HK-2 (cell line): ENCODE data around the gene POPDC3.
"Not testable (repeated sequence)": the region's sequence is repeated elsewhere in the genome, so short reads cannot be mapped to it uniquely, and the experiment has no call there.

ENCODE experiments used
- DNase-seq: peaks from one replicate; pipeline ENCODE4 v3.0.0-alpha.2; 2018; ENCODE audit not compliant: unreplicated experiment

POPDC3 gene, protein sequence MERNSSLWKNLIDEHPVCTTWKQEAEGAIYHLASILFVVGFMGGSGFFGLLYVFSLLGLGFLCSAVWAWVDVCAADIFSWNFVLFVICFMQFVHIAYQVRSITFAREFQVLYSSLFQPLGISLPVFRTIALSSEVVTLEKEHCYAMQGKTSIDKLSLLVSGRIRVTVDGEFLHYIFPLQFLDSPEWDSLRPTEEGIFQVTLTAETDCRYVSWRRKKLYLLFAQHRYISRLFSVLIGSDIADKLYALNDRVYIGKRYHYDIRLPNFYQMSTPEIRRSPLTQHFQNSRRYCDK

DNA sequence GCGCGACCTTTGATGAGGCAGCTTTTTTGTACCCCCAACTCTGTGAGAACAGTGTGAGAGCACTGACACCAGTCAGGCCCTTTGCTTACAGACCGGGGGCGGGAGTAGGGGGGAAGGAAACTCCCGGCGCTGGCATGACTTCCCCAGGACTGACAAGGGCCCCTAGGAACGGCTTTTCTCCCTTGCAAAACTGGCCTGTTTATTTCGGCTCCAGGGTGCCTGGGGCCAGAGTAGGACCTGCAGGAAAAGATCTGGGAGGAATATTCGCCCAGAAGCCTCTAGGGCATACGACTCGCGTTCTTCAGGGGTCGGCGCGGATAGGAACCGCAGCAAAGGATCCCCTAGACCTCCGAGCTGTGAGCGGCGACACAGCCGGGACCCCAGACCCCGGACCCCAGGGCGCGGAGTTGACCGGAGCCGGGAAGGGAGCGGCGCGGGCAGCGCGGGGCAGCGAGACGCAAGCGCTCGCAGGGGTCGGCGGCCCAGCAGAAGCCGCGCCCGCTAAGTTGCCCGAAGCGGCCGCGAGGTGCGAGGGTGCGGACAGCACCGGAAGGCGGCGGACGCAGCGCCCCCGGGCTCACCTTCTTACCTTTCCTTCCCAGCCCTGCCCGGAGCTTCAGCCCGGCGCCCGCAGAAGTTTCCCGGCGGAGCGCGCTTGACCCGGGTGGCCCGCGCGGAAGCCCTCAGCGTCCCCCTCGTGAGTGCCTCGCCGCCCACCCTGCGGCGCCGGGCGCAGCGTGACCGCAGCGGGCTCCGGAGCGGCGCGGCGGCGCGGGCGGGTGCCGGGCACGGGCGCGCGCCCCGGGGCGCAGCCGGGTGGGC, at the start of gene POPDC3:
TSS of gene POPDC3 (minus strand) at position 771 of the 822 bp plus-strand sequence. CDS start 18,105 bp downstream, outside the sequence.
- peak; percentile 13 for DNase-seq

DNA sequence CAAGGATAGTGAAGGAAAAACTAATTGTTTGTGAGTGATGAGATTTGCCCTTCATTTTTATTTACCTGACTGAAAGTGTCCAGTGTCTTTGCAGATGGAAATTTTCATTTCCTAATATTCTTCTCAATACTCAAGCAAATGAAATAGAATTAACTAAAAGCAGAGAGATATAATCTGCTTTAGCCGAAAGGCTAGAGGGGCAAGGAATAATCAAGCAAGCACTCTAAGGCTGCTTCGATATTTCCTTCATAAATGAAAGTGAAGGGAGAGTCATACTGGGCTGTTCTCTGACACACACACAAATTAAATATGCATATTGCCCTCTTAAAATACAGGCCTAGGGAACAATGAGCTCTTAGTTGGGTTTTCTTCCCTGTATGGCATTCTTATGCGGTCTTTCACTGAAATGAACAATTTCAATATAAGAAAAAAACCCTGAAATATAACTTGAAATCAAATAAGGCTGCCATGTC, 47.5 kb upstream of the POPDC3 start:
- no peak for DNase-seq

DNA sequence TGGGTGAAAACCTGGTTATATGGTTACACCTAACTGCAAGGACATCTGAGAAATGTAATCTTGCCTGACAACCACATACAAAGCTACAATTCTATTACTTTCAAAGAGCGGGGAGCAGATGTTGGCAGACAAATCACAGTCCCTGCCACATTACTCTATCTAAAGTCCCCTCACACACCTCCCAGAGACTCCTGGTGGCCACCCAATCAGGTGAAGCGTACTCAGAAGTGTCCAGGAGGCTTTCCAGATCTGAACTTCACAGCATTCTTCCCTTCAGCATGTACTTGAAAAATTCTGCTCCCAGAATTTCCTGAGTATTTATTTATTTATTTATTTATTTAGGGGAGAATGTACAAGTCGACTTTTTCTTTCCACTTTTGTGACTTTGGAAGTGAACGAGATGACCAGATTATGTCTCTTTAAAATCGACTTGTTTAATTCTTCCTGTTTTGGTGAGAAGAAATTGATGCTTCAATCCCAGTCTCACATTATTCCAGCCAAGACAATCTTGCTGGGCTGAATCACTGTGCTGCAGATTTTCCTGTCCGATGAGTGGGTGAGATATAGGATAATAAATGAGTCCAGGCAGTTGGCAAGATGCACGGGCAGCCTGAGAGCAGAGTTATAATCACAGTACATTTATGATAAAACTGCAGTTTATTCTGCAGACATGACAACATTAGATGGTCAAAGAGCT, 46.9 kb upstream of the POPDC3 start:
- DNase-seq, result no peak

DNA sequence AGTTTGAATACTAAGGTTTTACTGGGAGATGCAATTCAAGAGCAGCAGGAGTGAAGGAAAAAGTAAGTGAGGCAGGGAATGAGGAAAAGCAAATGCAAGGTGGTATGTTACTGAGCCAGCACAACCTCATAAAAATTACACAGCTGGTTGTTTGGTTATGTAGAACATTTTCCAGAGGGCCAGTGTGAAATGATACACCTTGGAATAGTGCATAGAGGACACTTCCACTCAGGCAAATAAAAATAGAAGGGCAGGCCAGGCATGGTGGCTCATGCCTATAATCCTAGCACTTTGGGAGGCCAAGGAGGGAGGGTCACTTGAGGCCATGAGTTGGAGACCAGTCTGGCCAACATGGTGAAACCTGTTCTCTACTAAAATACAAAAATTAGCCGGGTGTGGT, 43.4 kb upstream of the POPDC3 start:
- no peak for DNase-seq

DNA sequence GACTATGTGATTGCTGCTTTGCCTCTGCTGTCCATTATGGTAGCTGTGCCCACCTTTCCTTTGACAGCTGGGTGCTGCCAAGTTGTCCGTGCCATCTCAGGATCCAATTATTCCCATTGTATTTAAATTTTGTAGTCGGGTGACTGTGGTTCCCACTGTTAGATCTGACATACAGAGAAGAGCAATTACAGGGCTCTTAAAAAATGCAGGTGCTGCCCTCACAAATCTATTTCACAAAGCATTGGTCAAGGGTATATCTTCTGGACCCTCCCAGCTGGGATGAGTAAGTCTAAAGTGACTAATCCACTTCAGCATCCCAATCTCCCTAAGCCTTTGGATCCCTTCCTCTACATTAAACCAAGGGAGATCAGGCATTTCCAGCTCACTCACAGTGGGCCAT, 41.4 kb upstream of the POPDC3 start:
- DNase-seq, result not testable (repeated sequence)

DNA sequence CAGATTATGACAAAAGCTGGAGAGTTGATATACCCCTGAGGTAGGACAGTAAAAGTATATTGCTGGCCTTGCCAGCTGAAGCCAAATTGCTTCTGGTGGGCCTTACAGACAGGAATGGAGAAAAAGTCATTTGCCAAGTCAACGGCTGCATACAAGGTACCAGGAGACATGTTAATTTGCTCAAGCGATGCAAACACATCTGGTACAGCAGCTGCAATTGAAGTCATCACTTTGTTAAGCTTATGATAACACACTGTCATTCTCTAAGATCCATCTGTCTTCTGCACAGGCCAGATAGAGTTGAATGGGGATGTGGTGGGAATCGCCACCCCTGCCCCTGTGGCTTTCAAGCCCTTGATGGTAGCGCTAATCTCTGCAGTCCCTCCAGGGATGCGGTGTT, 40.4 kb upstream of the POPDC3 start:
- DNase-seq, result no peak

DNA sequence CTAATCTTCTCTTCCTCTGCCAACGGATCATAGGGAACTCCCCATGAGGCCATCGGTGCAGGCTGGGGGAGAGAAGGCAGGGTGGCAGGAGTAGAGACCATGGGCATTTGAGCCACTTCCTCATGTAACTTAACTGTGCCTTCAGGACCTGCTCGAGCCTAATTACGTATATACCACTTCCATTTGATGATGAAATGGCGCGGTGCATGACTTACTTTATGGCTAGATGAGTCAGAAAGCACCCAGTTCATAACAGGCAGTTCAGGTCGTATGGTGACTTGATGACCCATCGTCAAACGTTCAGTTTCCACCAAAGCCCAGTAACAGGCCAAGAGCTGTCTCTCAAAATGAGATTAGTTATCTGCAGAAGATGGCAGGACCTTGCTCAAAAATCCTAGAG, 39.4 kb upstream of the POPDC3 start:
- DNase-seq, result not testable (repeated sequence)

DNA sequence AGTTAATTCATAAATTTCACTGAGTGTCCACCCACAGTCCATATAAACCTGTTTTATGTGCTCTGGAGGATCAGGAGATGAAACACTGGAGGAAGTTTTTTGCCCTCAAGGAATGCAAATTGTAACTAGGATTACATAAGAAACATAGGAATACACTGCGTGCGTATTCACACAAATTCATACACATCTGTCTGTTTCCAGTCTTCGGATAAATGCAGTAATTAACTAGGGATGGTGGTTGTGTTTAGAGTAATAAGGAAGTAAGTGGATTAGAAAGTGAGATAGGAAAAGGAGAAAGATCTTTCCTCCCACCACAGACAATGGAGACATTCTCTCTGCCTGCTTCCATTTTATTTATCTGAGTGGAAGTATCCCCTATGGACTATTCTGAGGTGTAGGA, 35.7 kb upstream of the POPDC3 start:
- DNase-seq, result no peak

DNA sequence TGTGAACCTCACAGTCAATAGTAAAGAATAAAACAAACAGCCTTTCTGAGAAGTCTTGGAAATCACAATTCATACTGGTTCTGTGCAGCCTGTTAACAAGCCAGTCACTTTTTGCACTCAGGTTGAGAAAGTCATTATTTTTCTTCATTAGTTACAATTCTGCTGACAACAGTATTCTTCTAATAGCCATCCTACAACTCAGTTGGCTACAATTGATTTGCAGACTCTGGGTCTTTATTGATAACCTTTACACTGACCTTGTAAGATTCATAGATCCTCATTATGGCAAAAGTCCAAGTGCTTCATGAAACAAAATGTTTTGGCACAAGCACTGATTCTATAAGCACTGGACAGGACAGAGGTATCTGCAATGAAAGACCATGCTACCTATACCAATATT, 34.9 kb upstream of the POPDC3 start:
- DNase-seq, result no peak

DNA sequence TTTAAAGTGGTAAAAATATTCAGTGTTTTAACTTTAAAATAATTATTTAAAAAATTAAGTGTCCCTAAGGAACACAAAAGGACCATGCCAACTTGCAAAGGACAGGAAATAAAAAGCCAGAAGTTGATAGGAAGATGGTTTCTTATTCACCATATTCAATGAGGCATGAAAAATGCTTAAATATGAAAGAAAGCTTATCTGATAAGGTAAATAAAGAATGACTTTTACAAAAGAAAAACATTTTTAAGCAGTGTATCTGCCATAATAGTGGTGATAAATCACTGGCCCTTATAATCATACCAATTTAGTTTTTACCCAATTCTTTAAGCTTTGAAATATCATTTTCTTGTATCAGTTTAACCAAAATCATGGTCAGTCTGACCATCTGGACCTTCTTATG, 33.5 kb upstream of the POPDC3 start:
- no peak for DNase-seq

DNA sequence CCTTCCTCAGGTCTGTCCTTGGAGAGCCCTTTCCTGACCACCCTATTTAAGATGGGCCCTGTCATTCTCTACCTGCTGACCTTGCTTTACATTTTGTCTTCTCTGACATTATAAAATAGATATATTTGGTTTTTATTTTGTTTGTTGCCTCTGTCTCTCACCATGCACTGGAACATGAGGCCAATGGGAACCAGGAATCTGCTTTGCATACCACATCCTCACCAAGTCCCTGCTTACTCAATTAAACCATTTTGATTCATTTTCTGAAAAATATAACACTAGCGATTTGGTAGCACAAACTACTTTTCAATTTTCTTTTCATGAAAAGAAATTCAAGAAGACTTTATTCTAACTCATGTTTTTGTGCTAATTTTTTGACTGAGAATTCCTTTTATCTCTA, 32.8 kb upstream of the POPDC3 start:
- no peak for DNase-seq

DNA sequence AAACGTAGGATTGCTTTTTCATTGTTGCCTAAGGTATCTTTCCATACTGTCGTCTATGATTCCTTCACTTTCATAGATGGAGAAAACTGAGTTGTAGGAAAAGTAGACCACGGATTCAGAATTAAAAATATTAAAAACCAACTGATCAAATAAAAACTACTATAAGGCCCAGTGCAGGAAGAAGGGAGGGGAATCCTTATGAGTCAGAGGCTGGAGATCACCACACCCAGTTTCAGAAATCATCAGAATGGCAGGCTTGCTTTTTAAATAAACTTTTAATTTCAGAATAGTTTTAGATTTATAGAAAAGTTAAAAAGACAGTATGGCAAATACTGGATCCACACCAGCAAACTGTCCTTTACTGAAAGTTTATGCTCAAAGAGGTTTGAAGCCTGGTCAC, 32.0 kb upstream of the POPDC3 start:
- no peak for DNase-seq

DNA sequence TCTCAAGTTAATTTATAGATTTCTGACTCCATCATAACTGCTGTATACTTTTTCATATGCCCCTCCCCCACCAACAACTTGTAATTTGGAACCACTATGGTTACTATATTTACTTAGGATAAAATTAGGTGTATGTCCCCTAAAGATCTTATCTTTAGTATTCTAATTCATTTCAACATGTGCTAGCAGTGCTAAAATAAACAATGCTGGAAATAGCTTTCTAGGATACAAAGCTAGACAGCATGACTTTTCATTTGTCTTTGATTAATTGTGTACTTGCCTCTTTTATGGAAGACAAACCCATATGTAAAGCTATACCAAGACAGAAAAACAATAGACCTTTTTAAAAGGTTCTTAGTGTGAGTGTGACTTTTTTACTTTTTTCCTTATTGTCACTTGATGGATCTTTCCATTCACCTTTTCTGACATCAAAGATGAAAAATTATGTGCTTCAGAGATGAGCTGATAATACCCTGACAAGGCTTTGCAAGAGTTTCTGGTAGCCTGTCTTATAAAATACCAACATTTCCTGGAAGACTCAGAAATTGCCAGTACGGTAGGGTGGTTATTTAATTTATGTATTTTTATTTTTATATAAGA, 31.2 kb upstream of the POPDC3 start:
- no peak for DNase-seq

DNA sequence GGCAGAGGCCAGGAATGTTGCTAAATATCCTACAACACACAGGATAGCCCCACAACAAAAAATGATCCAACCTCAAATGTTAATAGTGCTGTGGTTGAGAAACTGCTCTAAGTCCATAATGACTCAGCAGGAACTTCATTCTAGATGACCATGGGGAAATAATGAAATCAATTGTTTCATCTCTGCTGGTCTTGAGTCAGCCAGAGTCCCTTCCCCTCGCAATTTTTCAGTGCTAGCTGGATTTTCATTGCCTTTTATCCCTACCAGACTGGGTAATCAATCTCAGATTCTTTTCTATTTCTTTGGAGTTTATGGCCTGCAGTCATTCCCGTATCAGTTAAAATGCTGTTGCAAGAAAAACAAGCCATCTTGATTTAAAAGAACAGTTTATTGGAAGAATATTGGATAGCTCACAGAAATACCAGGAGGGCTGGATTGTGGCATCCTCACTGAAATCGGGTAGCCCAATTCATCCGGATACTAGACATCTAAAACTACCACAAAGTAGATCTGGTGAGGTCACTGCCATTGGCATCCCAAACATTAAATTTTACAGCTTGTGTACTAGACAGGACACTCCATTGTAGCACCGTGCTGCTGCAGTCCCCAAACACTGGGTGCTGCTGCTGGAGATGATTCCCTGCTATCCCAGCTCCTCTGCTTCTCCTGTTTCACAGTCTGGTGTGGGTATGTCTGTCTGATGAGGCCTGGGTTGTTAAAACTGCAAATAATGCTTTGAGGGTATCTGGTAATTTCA, 30.3 kb upstream of the POPDC3 start:
- no peak for DNase-seq

DNA sequence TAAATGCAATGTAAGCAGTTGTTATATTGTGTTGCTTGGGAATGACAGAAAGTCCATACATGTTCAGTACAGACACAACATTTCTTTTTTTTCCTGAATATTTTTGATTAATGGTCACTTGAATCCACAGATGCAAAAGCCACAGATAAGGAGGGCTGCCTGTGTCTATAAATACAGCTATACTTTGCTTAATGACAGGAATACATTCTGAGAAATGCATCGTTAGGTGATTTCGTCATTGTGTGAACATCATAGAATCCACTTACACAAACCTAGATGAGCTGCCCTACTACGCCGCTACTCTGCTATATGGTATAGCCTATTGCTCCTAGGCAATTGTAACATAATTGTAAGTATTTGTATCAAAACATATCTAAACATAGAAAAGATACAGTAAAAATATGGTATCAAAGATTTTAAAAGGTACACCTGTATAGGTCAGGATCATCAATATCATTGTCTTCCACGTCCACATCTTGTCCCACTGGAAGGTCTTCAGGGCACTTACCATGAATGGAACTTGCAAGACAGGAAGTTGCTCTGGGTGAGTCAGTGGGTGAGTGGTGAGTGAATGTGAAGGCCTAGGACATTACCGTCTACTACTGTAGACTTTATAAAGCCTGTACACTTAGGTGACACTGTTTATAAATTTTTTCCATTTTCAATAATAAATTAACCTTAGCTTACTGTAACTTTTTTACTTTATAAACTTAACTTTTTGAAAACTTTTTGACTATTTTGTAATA, 27.9 kb upstream of the POPDC3 start:
- DNase-seq, result no peak

DNA sequence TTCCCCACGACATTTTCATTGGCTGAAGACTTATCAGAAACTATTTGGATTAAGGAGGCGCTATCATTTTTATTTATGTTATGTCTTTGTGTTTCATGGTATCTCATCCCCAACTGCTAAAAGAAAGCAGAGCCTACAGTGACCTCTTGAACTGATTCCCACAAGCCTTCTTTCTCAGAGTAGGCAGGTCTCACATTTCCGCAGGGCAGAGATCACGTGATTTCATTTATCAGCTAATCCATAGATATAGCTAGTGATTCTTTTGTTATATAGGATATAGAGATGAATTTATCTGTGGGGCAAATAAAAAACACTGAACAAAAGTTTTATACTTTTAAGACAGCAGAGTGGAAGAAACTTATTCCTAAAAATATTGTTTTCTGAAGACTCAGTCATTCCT, 25.0 kb upstream of the POPDC3 start:
- no peak for DNase-seq

DNA sequence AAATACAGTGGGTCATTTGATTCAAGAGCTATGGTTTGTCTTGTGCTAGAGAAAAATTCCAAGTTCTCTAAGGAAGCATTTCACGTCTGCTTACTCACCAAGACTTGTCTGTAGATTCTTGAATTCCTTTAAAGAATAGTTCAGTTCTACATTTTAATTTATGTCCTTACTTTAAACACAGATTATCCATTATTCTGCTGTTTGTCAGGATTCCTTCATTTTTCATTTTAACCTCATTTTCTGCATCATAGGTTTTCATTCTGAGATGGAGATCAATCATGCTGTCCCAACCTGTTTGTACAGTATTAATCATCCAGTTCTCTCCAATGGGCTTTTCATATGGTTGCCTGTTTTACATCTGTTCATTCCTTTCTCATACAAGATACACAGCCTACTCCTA, 24.5 kb upstream of the POPDC3 start:
- no peak for DNase-seq

DNA sequence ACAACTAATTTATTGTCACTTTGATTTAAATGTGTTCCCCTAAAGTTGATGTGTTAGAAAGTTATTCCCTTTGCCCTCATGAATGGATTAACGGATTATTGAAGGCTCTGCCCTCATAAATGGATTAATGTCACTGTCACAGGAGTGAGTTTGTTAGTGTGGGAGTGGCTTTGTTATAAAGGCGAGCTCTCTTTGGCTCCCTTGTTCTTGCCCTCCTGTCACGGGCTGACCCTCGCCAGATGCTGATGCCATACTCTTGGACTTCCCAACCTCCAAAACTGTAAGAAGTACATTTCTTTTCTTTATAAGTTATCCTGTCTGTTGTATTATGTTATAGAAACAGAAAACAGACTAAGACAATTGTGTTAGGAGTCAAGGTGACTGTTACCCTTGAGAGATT, 22.7 kb upstream of the POPDC3 start:
- DNase-seq, result no peak

DNA sequence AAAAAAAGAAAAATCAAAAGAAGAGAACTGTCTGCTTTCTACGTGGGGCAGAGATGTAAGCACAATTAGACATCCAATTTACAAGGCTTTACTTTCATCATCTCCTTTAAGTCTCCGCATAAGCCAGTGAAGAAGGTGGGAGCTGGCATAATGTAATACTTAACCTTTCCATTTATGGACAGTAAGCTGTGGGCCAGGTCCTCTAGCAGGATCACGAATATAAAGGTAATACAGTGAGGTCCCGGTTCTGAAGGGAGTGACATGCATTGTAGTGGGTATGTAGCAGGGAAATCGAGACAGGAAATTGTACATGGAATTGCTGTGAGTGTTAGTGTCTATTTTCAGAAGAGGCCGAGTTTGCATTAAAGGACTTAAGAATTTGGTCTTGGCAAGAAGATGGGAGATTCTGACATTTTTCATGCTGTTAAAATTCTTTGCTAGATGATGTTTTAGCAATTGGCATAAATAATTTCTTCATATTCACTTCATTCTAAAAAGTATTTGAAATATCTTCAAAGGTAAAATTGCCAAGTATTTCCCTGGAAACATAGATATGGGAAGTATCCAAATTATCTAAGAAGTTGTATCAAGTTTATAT, 20.4 kb upstream of the POPDC3 start:
- no peak for DNase-seq

DNA sequence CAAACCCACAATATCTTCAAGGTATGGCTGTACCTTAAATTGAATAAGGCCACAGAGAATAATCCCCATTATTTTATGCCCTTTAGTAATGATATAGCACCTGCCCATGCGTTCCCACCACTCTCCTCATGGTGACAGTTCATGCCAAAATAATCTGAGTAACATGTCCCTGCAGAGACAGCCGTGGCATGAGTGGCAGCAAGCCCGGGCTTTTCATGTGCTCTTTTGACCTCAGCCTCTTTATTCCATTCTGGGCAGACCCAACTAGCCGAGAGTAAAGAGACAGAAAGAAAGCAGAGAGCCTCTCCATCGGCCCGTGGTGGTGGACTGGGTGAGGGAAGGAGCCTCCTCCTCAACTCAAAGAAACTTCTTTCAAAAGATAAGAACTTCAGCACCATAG, 19.9 kb upstream of the POPDC3 start:
- DNase-seq, result no peak
